Activated T-helper 1 cell treated with anti-CD3 and anti-CD28 coated beads, Interleukin-12 subunit alpha, Interleukin-12 subunit beta, Interleukin-2, Interleukin-4 antibody, amounts not matched to agents 30 ng/mL and 10 ng/mL and 1 ng/mL, durations not matched to agents 14 hours and 24 hours and 36 hours (primary cell): ENCODE data around the gene PRPF40B. TPM values are rescaled to one million over a fixed set of nuclear protein-coding genes. Genes with fewer than 3 reads are reported as not detected.

ENCODE experiments used
- DNase-seq: peaks from one replicate; pipeline ENCODE4 v3.0.0; 2021; ENCODE audit warnings: low spot score
- H3K27ac Mint-ChIP-seq: one replicate; pipeline ENCODE4 v1.8.0; 2021; ENCODE audit warnings: mild to moderate bottlenecking, mixed read lengths
- H3K27me3 Mint-ChIP-seq: one replicate; pipeline ENCODE4 v1.8.0; 2022; ENCODE audit warnings: mild to moderate bottlenecking, moderate library complexity, mixed read lengths; ENCODE audit not compliant: insufficient read depth
- H3K36me3 Mint-ChIP-seq: one replicate; pipeline ENCODE4 v1.8.0; 2021; ENCODE audit warnings: low read depth, mixed read lengths
- H3K4me1 Mint-ChIP-seq: one replicate; pipeline ENCODE4 v1.8.0; 2021; ENCODE audit warnings: low read depth, mixed read lengths
- H3K4me3 Mint-ChIP-seq: one replicate; pipeline ENCODE4 v1.8.0; 2021; ENCODE audit warnings: mild to moderate bottlenecking, moderate library complexity, mixed read lengths
- H3K9me3 Mint-ChIP-seq: one replicate; pipeline ENCODE4 v1.8.0; 2021; ENCODE audit warnings: mixed read lengths
- intact Hi-C: fragments of 100-400 bp; cut with micrococcal nuclease; formaldehyde crosslinking; loops from one replicate; pipeline ENCODE4 v1.15.1; 2024
- total RNA-seq: library from RNA; stranded (reverse); gene quantifications from 2 replicates; pipeline ENCODE4 v1.2.3, GENCODE V29; 2022

PRPF40B gene
- total RNA-seq, 1 donor from 2014 or later, result 12.7 TPM

GRCh38 chr12:49618576-49618975, 4.8 kb upstream of the PRPF40B start:
- DNase-seq, result no peak
- Mint-ChIP-seq H3K9me3 (no peaks in the 10 kb centered on the region), H3K4me3 (no peak overlapping the region), H3K36me3 (no peaks in the 10 kb centered on the region), H3K27me3 (peaks cover 21% of the 10 kb centered on the region), H3K27ac (no peak overlapping the region), H3K4me1 (peaks cover 16% of the 10 kb centered on the region)
- intact Hi-C loops, result no loop called here

- H3K27ac Mint-ChIP-seq, result no peak overlapping the region
- DNase-seq, result no peak
- H3K27me3 Mint-ChIP-seq, result peaks cover 23% of the 10 kb centered on the region
- no peaks in the 10 kb centered on the region for H3K36me3 Mint-ChIP-seq
- peaks cover 19% of the 10 kb centered on the region for H3K4me1 Mint-ChIP-seq
- no peaks in the 10 kb centered on the region for H3K9me3 Mint-ChIP-seq
- intact Hi-C loops, result no loop called here
- no peak overlapping the region for H3K4me3 Mint-ChIP-seq
These were observed 4.1 kb upstream of the PRPF40B start for GRCh38 chr12:49619286-49619685.

- Mint-ChIP-seq H3K4me1 (peaks cover 26% of the 10 kb centered on the region), H3K9me3 (no peaks in the 10 kb centered on the region), H3K36me3 (no peaks in the 10 kb centered on the region), H3K27me3 (peaks cover 24% of the 10 kb centered on the region), H3K27ac (peak overlapping the region; percentile 81), H3K4me3 (peak overlapping the region; percentile 83)
- no peak for DNase-seq
- intact Hi-C loops, result loop anchor here (1.0 to 10.0 kb wide), 6 partner anchors 41 to 403 kb away; partner anchors contain the start of genes BCDIN3D, KCNH3, RACGAP1 and SPATS2
These were observed 1.5 kb upstream of the PRPF40B start for GRCh38 chr12:49621651-49622500.

- peaks cover 26% of the 10 kb centered on the region for H3K4me1 Mint-ChIP-seq
- peaks cover under 1% of the 10 kb centered on the region for H3K36me3 Mint-ChIP-seq
- H3K27ac Mint-ChIP-seq, result peak overlapping the region; percentile 81
- peak; percentile 42 for DNase-seq
- H3K4me3 Mint-ChIP-seq, result peak overlapping the region; percentile 83
- H3K27me3 Mint-ChIP-seq, result peaks cover 22% of the 10 kb centered on the region
- intact Hi-C loops, result loop anchor here (1.0 to 10.0 kb wide), 9 partner anchors 40 to 402 kb away; partner anchors contain the start of genes BCDIN3D, KCNH3, MCRS1 and NCKAP5L
- H3K9me3 Mint-ChIP-seq, result no peaks in the 10 kb centered on the region
These were observed 740 bp upstream of the PRPF40B start for GRCh38 chr12:49622501-49623141.

GRCh38 chr12:49624921-49625577, 1.7 kb downstream of the PRPF40B start:
- H3K27me3 Mint-ChIP-seq, result peaks cover 7% of the 10 kb centered on the region
- no peaks in the 10 kb centered on the region for H3K9me3 Mint-ChIP-seq
- peak overlapping the region; percentile 45 for H3K4me3 Mint-ChIP-seq
- peaks cover 1% of the 10 kb centered on the region for H3K36me3 Mint-ChIP-seq
- peak overlapping the region; percentile 34 for H3K27ac Mint-ChIP-seq
- intact Hi-C loops, result loop anchor here (5.0 to 10.0 kb wide), 4 partner anchors 88 to 400 kb away; partner anchors contain the start of genes BCDIN3D, KCNH3, RACGAP1 and SPATS2
- no peak for DNase-seq
- peaks cover 26% of the 10 kb centered on the region for H3K4me1 Mint-ChIP-seq

GRCh38 chr12:49626169-49626835, 2.9 kb downstream of the PRPF40B start:
- intact Hi-C loops, result loop anchor here (1.0 to 10.0 kb wide), 4 partner anchors 11 to 398 kb away; partner anchors contain the start of genes FMNL3 and RACGAP1
- Mint-ChIP-seq H3K4me3 (no peak overlapping the region), H3K4me1 (peaks cover 22% of the 10 kb centered on the region), H3K9me3 (no peaks in the 10 kb centered on the region), H3K27ac (no peak overlapping the region), H3K36me3 (peaks cover 1% of the 10 kb centered on the region), H3K27me3 (peaks cover 3% of the 10 kb centered on the region)
- no peak for DNase-seq

GRCh38 chr12:49626836-49627235, 3.5 kb downstream of the PRPF40B start:
- intact Hi-C loops, result loop anchor here (1.0 to 10.0 kb wide), 4 partner anchors 10 to 398 kb away; partner anchors contain the start of genes FMNL3 and RACGAP1
- no peaks in the 10 kb centered on the region for H3K9me3 Mint-ChIP-seq
- H3K27ac Mint-ChIP-seq, result no peak overlapping the region
- no peak overlapping the region for H3K4me3 Mint-ChIP-seq
- DNase-seq, result no peak
- peaks cover 3% of the 10 kb centered on the region for H3K27me3 Mint-ChIP-seq
- H3K4me1 Mint-ChIP-seq, result peaks cover 17% of the 10 kb centered on the region
- H3K36me3 Mint-ChIP-seq, result peaks cover 1% of the 10 kb centered on the region

GRCh38 chr12:49627752-49628360, 4.5 kb downstream of the PRPF40B start:
- peaks cover 10% of the 10 kb centered on the region for H3K4me1 Mint-ChIP-seq
- no peaks in the 10 kb centered on the region for H3K9me3 Mint-ChIP-seq
- intact Hi-C loops, result loop anchor here (10.0 kb wide), 1 partner anchor 397 kb away; the partner anchor contains the start of gene RACGAP1
- H3K36me3 Mint-ChIP-seq, result peaks cover 1% of the 10 kb centered on the region
- H3K27ac Mint-ChIP-seq, result no peak overlapping the region
- DNase-seq, result no peak
- no peak overlapping the region for H3K4me3 Mint-ChIP-seq
- H3K27me3 Mint-ChIP-seq, result peaks cover 3% of the 10 kb centered on the region

- no peak overlapping the region for H3K27ac Mint-ChIP-seq
- no peak for DNase-seq
These were observed 8.1 kb downstream of the PRPF40B start for GRCh38 chr12:49631336-49631907.

GRCh38 chr12:49632401-49632800, 9.0 kb downstream of the PRPF40B start:
- intact Hi-C loops, result no loop called here
- Mint-ChIP-seq H3K27ac (no peak overlapping the region), H3K9me3 (no peaks in the 10 kb centered on the region), H3K4me1 (peaks cover 11% of the 10 kb centered on the region), H3K27me3 (no peaks in the 10 kb centered on the region), H3K36me3 (peaks cover 3% of the 10 kb centered on the region), H3K4me3 (no peak overlapping the region)
- DNase-seq, result no peak

More at GRCh38 chr12:49631336-49631907, 8.1 kb downstream of the PRPF40B start:
- Mint-ChIP-seq H3K9me3 (no peaks in the 10 kb centered on the region), H3K4me1 (peaks cover under 1% of the 10 kb centered on the region), H3K36me3 (peaks cover 1% of the 10 kb centered on the region), H3K4me3 (no peak overlapping the region), H3K27me3 (no peaks in the 10 kb centered on the region)
- intact Hi-C loops, result no loop called here

- Mint-ChIP-seq H3K9me3 (no peaks in the 10 kb centered on the region), H3K4me1 (peaks cover 11% of the 10 kb centered on the region), H3K4me3 (no peak overlapping the region), H3K27ac (no peak overlapping the region), H3K36me3 (peaks cover 5% of the 10 kb centered on the region), H3K27me3 (no peaks in the 10 kb centered on the region)
- DNase-seq, result no peak
- intact Hi-C loops, result no loop called here
These were observed 9.8 kb downstream of the PRPF40B start for GRCh38 chr12:49632986-49633702.
